Neural progenitor cell (in vitro differentiated cells): Measurements from ENCODE around the gene TBC1D17.

Source experiments
- EZH2 ChIP-seq: fragments of 200-600 bp; sonication (generic); IDR thresholded peaks from 2 replicates; pipeline ENCODE4 v1.6.1; 2017; ENCODE audit warnings: antibody characterized with exemption, mild to moderate bottlenecking, moderate library complexity
- TF ChIP-seq, protein P1 (sequence below): fragments of 200-600 bp; sonication (generic); IDR thresholded peaks from 2 replicates; pipeline ENCODE4 v1.5.1; 2017; ENCODE audit warnings: antibody characterized with exemption, mild to moderate bottlenecking

DNA sequence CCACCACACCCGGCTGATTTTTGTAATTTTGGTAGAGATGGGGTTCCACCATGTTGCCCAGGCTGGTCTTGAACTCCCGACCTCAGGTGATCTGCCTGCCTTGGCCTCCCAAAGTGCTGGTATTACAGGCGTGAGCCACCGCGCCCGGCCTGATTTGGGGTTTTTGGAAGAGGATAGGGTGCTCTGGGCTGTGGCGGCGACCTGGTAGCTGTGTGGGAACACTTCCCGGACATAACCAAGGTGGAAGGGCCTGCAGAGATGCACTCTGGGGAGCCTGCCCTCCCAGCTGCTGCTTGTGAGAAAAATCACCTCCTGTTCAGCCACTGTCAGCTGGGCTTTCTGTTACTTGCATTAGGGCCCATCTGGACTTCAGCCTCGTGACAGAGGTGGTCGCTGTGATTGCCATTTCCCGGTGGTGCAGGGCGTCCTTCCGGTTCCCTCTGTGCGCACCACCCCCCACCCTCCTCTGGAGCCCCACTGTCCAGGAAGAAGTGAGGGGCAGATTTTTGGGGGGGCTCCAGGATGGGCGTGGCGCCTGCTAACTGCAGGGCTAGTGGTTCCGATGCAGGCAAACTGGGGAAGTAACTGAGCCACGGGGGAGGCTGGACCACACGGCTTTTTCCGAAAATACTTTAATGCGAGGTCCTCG is 11.7 kb downstream of the TBC1D17 start:
- TF ChIP-seq, protein P1, sequence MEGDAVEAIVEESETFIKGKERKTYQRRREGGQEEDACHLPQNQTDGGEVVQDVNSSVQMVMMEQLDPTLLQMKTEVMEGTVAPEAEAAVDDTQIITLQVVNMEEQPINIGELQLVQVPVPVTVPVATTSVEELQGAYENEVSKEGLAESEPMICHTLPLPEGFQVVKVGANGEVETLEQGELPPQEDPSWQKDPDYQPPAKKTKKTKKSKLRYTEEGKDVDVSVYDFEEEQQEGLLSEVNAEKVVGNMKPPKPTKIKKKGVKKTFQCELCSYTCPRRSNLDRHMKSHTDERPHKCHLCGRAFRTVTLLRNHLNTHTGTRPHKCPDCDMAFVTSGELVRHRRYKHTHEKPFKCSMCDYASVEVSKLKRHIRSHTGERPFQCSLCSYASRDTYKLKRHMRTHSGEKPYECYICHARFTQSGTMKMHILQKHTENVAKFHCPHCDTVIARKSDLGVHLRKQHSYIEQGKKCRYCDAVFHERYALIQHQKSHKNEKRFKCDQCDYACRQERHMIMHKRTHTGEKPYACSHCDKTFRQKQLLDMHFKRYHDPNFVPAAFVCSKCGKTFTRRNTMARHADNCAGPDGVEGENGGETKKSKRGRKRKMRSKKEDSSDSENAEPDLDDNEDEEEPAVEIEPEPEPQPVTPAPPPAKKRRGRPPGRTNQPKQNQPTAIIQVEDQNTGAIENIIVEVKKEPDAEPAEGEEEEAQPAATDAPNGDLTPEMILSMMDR = no peak
- TF ChIP-seq EZH2 = no peak
